Measurements from ENCODE around the gene BICC1. TPM values are rescaled to one million over a fixed set of nuclear protein-coding genes. Genes with fewer than 3 reads are reported as not detected.

BICC1 gene
- total and polyA plus RNA-seq, 2 of the 4 experiments (the other 2 are of a cell fraction), result 5.7 to 42.5 TPM

GRCh38 chr10:58704226-58704625 lies 191.6 kb downstream of the BICC1 start:
- POLR2A ChIA-PET (ENCODE audit: unreplicated experiment), result no interaction called here
- H3K9ac ChIP-seq (ENCODE audit: low read depth, low read length), result no peak overlapping the region

More at GRCh38 chr10:58704226-58704625, 191.6 kb downstream of the BICC1 start:
- BruUV-seq (replicated peaks), result no TSS peak
- Histone ChIP-seq H2AFZ (replicated peaks; ENCODE audit: low read length, poor library complexity) (no peak overlapping the region), H3K9me1 (ENCODE audit: insufficient read depth, low read length) (peaks cover 9% of the 10 kb centered on the region), H4K20me1 (ENCODE audit: insufficient read depth, low read length) (no peaks in the 10 kb centered on the region; the same call in 1 of the 2 replicates), H2BK15ac (ENCODE audit: low read depth, low read length) (no peak overlapping the region), H4K8ac (ENCODE audit: low read depth in 2 of 2, low read length in 2 of 2) (no peak overlapping the region), H4K91ac (ENCODE audit: insufficient read depth, low read depth, low read length) (no peak overlapping the region), H3K9me3 (ENCODE audit: control insufficient read depth, insufficient read depth, low read length) (no peaks in the 10 kb centered on the region), H2AK9ac (replicated peaks; ENCODE audit: low read depth, low read length, poor library complexity) (no peak overlapping the region), H3K14ac (replicated peaks; ENCODE audit: low read depth, low read length) (no peak overlapping the region), H3K27me3 (ENCODE audit: control insufficient read depth, insufficient read depth, low read length) (no peaks in the 10 kb centered on the region), H3K56ac (ENCODE audit: extremely low read depth, insufficient read depth, low read length) (no peak overlapping the region), H2AK5ac (ENCODE audit: low read depth, low read length) (no peak overlapping the region), H2BK120ac (ENCODE audit: low read depth, low read length) (no peak overlapping the region), H2BK20ac (ENCODE audit: low read depth, low read length) (no peak overlapping the region), H2BK5ac (ENCODE audit: low read depth, low read length, poor library complexity, severe bottlenecking) (peak overlapping the region; percentile 41), H3K4ac (ENCODE audit: low read depth, low read length) (no peak overlapping the region; the same call in 1 of the 2 replicates), H3K36me3 (ENCODE audit: control insufficient read depth, insufficient read depth, low read length) (no peaks in the 10 kb centered on the region; the same call in none of the 2 replicates), H3K4me1 (ENCODE audit: control insufficient read depth, insufficient read depth, low read length) (peaks cover 14% of the 10 kb centered on the region), H3K23ac (ENCODE audit: low read depth, low read length) (no peak overlapping the region), H3K27ac (ENCODE audit: insufficient read depth, low read length) (no peak overlapping the region), H3K18ac (ENCODE audit: low read depth, low read length) (no peak overlapping the region; the same call in 1 of the 2 replicates), H3K4me2 (ENCODE audit: low read depth, low read length) (peak overlapping the region; percentile 47; the same call in 1 of the 2 replicates), H3K79me1 (ENCODE audit: low read depth in 1 of 2, low read length in 2 of 2) (peaks cover 18 to 28% of the 10 kb centered on the region in 2 experiments), H3K4me3 (ENCODE audit: insufficient read depth, low read depth, low read length) (no peak overlapping the region), H4K5ac (ENCODE audit: low read depth, low read length) (no peak overlapping the region)
- TF ChIP-seq RCOR1 (IDR thresholded peaks at IDR 0.05; ENCODE audit: insufficient replicate concordance, low read length), result no peak
- no peak for TF ChIP-seq CEBPB (IDR thresholded peaks at IDR 0.05; ENCODE audit: low read depth, low read length)
- TF ChIP-seq MAFK (IDR thresholded peaks at IDR 0.05; ENCODE audit: low read depth, low read length), result no peak; the same call in 1 of the 2 replicates
- no peak for TF ChIP-seq USF2 (IDR thresholded peaks at IDR 0.05; ENCODE audit: low read depth, low read length)
- TF ChIP-seq RAD21 (IDR thresholded peaks at IDR 0.05; ENCODE audit: low read length), result no peak
- TF ChIP-seq CTCF (conservative IDR thresholded peaks at IDR 0.05; ENCODE audit: low read depth, low read length), result no peak
- no peak for TF ChIP-seq SMC3 (IDR thresholded peaks at IDR 0.05; ENCODE audit: low read depth, low read length)
- no peak for TF ChIP-seq MXI1 (IDR thresholded peaks at IDR 0.05; ENCODE audit: borderline replicate concordance, low read depth, low read length)
- TF ChIP-seq CHD1 (IDR thresholded peaks at IDR 0.05; ENCODE audit: low read depth, low read length), result no peak
- no peak for TF ChIP-seq NFE2L2 (IDR thresholded peaks at IDR 0.05; ENCODE audit: low read depth, low read length)
- no peak for TF ChIP-seq RFX5 (IDR thresholded peaks at IDR 0.05; ENCODE audit: low read depth, low read length)
- TF ChIP-seq FOS (IDR thresholded peaks at IDR 0.05; ENCODE audit: low read depth, low read length), result no peak
- no peak for TF ChIP-seq POLR2A (IDR thresholded peaks at IDR 0.05; ENCODE audit: low read depth, low read length)
- no peak for TF ChIP-seq BHLHE40 (IDR thresholded peaks at IDR 0.05; ENCODE audit: low read depth, low read length)
- in situ Hi-C loops (cut with MboI; ENCODE audit: low sequenced_read_pairs), result no loop called here
- CTCF ChIA-PET, result interaction anchor here (0.5 to 0.6 kb wide), 2 partner anchors 71 to 1141 kb away, joined by 3 to 6 read pairs; no protein-coding TSS in a partner anchor
- peak; percentile 85 for DNase-seq
- dilution Hi-C loops (cut with HindIII; ENCODE audit: low sequenced_read_pairs, unreplicated experiment), result no loop called here
- intact Hi-C loops (cut with micrococcal nuclease), result loop anchor here (5.0 kb wide), 1 partner anchor 37 kb away; no protein-coding TSS in a partner anchor
- ATAC-seq (ENCODE audit: low read depth), result peak; percentile 51
- no CpG with 5 or more reads among the region's 1 CpG for whole genome bisulfite sequencing, 2 experiments (ENCODE audit: extremely low coverage in 2 of 2, insufficient read length in 1 of 2)

Data from IMR-90 (cell line).